RWPE1 (cell line): ENCODE data around the gene TRAK1.

Experiments used
- CTCF ChIA-PET: fragments of 350-600 bp; sonication (Branson Sonifier 250); formaldehyde crosslinking; extraction: SDS; loops from one replicate; lab custom pipeline; 2021; lab: Yijun Ruan, JAX
- POLR2A ChIA-PET: fragments of 400-600 bp; formaldehyde crosslinking; extraction: SDS; loops from one replicate; lab custom pipeline; 2020; ENCODE audit warnings: antibody characterized with exemption; ENCODE audit not compliant: low non-redundant PET; lab: Yijun Ruan, JAX
- DNase-seq: peaks from one replicate; pipeline ENCODE4 v3.0.0; 2012; ENCODE audit warnings: low spot score
- H3K27ac ChIP-seq: fragments of 450-650 bp; 2 replicates; pipeline ENCODE4 v1.5.1; 2017
- TF ChIP-seq, protein P1 (sequence below): fragments of 450-650 bp; conservative IDR thresholded peaks from 2 replicates; pipeline ENCODE4 v1.5.1; 2017; ENCODE audit warnings: low read depth, mild to moderate bottlenecking

Gene TRAK1

DNA sequence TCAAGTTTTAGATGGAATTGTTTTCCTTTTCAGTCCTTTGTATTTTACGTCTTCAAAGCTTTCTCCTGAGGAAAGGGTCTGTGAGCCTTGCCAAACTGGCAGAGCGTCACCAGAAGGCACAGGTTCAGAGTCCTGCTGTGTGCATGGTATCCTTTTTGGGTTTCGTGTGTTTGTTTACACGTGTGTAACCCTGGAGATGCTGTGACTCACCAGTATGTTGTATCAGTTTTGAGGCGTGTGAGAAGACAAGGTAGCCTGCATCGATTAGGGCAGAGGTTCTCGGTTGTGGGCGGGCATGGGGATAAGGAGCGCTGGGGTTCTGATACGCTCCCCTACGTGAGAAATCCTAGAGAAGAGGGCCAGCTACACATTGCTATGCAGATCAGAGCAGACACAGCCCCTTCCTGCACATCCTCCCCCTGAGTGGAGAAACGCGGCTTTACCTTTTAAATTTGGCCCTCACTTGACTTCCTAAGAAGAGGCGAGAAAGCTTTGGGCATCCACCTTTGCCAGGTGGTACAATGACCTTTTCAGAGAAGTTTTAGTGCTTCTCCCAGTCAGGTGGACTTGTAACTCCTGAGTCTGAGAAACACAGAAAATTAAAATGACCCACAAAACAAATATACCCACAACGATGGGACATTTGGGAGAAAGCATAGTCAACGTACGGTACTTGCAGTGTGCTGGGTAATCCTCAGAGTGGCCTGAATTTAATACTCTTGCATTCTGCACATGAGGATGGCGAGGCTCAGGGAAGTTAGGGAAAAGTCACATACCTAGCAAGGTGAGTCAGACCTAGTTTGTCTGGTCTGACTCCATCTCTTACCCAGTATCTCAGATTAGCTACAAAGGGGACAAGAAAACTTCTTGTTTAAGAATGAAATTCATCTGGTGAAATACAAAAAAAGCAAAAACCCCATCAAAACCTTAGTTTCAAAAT lies 38.1 kb downstream of the TRAK1 start:
- peak; percentile 69 for DNase-seq
- H3K27ac ChIP-seq, result no peak overlapping the region
- TF ChIP-seq, protein P1, sequence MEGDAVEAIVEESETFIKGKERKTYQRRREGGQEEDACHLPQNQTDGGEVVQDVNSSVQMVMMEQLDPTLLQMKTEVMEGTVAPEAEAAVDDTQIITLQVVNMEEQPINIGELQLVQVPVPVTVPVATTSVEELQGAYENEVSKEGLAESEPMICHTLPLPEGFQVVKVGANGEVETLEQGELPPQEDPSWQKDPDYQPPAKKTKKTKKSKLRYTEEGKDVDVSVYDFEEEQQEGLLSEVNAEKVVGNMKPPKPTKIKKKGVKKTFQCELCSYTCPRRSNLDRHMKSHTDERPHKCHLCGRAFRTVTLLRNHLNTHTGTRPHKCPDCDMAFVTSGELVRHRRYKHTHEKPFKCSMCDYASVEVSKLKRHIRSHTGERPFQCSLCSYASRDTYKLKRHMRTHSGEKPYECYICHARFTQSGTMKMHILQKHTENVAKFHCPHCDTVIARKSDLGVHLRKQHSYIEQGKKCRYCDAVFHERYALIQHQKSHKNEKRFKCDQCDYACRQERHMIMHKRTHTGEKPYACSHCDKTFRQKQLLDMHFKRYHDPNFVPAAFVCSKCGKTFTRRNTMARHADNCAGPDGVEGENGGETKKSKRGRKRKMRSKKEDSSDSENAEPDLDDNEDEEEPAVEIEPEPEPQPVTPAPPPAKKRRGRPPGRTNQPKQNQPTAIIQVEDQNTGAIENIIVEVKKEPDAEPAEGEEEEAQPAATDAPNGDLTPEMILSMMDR, result no peak
- ChIA-PET POLR2A (no interaction called here), CTCF (interaction anchor here (0.6 to 1.6 kb wide), 3 partner anchors 11 to 944 kb away, joined by 3 to 5 read pairs (median 3); no protein-coding TSS in a partner anchor)

DNA sequence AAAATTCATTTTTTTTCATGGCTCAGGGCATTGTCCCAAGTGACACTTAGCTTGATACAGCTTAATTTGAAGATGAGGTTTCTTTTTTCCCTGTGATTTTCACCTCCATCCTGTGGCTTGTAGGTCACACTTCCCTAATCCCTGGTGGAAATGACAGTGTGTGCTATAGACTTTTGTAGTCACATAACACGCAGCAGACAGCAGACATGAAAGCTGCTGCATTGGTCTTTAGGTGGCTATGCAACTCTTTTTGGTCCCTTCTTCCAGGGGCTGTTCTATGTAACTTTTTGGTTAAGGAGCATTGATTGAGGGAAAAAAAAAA lies 38.8 kb downstream of the TRAK1 start:
- ChIA-PET POLR2A (no interaction called here), CTCF (interaction anchor here (1.6 kb wide), 1 partner anchor 61 kb away, joined by 5 read pairs; no protein-coding TSS in a partner anchor)
- DNase-seq, result no peak
- no peak overlapping the region for H3K27ac ChIP-seq
- TF ChIP-seq, protein P1, result no peak

DNA sequence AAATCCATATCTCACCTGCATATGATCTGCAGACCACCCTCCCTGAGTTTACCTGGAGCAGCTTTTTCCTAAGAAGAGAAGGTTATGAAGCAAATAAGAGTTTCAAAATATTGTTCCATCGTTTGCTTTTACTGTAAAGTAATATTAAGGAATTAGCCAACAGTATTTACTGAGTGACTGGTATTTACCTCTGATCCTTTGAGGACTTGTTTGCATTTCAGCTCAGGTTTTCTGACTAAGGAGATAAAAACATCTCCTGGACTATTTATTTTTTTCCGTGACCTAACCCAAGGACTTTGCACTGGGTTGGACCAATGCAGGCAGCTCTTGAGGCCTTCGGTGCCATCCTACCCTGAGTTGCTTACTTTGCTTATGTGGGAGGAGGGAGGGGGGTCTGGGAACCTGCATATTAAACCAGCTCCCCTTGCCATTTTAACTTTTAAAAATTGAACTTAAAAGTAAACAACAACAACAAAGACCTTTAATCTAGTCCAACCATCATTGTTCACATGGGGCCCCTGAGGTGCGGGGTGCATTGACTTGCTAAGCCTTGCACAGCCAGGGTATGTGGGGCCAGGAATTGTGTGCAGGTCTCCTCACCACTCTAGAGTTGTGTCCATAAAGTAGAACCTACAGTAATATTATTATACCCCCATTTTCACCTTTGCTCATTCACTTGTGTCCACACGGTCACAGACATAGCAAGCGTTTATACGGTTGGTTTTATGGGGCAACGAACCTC lies 39.3 kb downstream of the TRAK1 start:
- H3K27ac ChIP-seq, result no peak overlapping the region
- ChIA-PET POLR2A (no interaction called here), CTCF (interaction anchor here (1.6 kb wide), 1 partner anchor 61 kb away, joined by 5 read pairs; no protein-coding TSS in a partner anchor)
- DNase-seq, result no peak
- TF ChIP-seq, protein P1, result no peak

DNA sequence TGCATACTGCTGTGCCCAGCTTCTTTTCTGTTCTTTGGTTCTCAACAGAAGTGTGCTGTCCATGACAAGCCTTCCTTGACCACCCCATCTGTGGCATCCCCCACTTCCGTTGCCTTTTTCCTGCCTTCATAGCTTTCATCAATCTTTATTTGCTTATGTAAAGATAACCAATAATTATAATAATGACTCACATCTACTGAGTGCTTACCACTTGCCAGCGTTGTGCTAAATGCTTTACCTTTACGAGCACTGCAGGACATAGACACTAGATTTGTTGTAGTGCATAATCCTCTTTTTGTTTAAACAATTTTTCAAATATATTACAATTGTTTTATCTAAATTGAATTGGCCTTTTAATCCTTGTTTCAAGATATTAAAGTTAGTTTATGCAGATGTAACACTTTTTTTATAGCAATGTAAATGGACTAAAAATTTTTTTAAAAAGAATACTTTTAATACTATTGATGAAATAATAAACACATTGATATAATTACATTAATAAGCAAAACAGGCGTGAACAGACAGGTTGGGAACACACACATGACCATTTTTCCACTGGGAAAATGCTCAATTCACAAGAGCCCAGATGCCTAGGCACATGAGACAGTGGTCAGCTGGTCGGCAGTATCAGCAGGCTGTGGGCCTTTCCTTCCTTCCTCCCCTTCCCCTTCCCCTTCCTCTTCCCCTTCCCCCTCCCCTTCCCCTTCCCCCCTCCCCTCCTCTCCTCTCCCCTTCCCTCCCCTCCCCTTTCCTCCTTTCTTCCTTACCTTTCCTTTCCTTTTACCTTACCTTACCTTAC lies 42.5 kb downstream of the TRAK1 start:
- no peak for DNase-seq
- POLR2A ChIA-PET, result no interaction called here
- no peak overlapping the region for H3K27ac ChIP-seq
- TF ChIP-seq, protein P1, result no peak
- CTCF ChIA-PET, result interaction anchor here (0.5 kb wide), 1 partner anchor 9 kb away, joined by 9 read pairs; no protein-coding TSS in a partner anchor

DNA sequence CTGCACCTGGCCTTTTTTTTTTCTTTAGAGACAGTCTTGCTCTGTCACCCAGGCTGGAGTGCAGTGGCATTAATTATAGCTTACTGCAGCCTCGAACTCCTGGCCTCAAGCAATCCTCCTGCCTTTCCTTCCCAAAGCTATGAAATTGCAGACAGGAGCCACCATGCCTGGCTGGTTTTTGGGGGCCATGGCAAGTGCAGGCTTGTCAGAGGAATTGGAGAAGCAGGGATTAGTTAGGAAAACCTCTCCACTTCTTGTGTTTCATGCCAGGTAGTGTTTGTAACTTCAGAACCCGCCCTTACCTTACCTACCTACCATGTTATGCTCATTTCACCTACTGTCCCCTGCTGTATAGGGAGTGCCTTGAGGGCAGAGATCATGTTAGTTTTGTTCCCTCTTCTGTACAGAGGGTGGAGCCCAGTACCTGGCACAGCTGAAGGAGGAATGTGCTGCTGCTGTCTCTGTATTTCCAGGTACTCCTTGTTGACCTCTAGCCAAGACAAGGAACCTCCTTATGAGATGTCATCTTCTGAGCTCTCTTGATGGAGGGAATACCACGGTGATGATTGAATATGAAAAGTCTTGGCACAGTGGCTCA lies 43.8 kb downstream of the TRAK1 start:
- TF ChIP-seq, protein P1, result no peak
- ChIA-PET POLR2A (no interaction called here), CTCF (interaction anchor here (1.1 kb wide), 1 partner anchor 36 kb away, joined by 4 read pairs; no protein-coding TSS in a partner anchor)

More for the DNA sequence above, 43.8 kb downstream of the TRAK1 start:
- H3K27ac ChIP-seq, result no peak overlapping the region
- no peak for DNase-seq
